Activated CD8-positive, alpha-beta T cell treated with anti-CD3 and anti-CD28 coated beads, Interleukin-2, amount 10 ng/mL, durations not matched to agents 7 days and 5 days (primary cell): ENCODE results near the gene SEC14L2. TPM values are rescaled to one million over a fixed set of nuclear protein-coding genes. Genes with fewer than 3 reads are reported as not detected.

ENCODE experiments used
- ATAC-seq: fragments of 150-1000 bp; cut with Tn5 transposase; one replicate; pipeline ENCODE4 v1.10.0; 2021; ENCODE audit warnings: moderate library complexity
- CTCF ChIA-PET: fragments of 350-600 bp; sonication (Branson Sonifier 250); formaldehyde crosslinking; loops from one replicate; lab custom pipeline; 2021; ENCODE audit warnings: antibody characterized with exemption; lab: Charles Lee
- POLR2A ChIA-PET: fragments of 350-600 bp; sonication (Branson Sonifier 250); formaldehyde crosslinking; loops from one replicate; lab custom pipeline; 2021; ENCODE audit warnings: antibody characterized with exemption; lab: Charles Lee
- DNase-seq: peaks from one replicate; pipeline ENCODE4 v3.0.0-alpha.2; 2020
- H3K27ac Mint-ChIP-seq: one replicate; pipeline ENCODE4 v1.8.0; 2021; ENCODE audit warnings: mild to moderate bottlenecking, mixed read lengths
- H3K27me3 Mint-ChIP-seq: one replicate; pipeline ENCODE4 v1.8.0; 2021; ENCODE audit warnings: low read depth, mixed read lengths
- H3K36me3 Mint-ChIP-seq: one replicate; pipeline ENCODE4 v1.8.0; 2021; ENCODE audit warnings: low read depth, mixed read lengths
- H3K4me1 Mint-ChIP-seq: one replicate; pipeline ENCODE4 v1.8.0; 2021; ENCODE audit warnings: low read depth, mixed read lengths
- H3K4me3 Mint-ChIP-seq: one replicate; pipeline ENCODE4 v1.8.0; 2021; ENCODE audit warnings: mild to moderate bottlenecking, mixed read lengths
- H3K9me3 Mint-ChIP-seq: one replicate; pipeline ENCODE4 v1.8.0; 2022; ENCODE audit warnings: mixed read lengths; ENCODE audit not compliant: insufficient read depth
- total RNA-seq, 2 experiments: library from RNA; stranded (reverse); gene quantifications; one replicate each; pipeline ENCODE4 v1.2.3, GENCODE V29; 2021

SEC14L2 gene
- total RNA-seq, 2 experiments from 2014 or later: 9.7 to 13.1 TPM

DNA sequence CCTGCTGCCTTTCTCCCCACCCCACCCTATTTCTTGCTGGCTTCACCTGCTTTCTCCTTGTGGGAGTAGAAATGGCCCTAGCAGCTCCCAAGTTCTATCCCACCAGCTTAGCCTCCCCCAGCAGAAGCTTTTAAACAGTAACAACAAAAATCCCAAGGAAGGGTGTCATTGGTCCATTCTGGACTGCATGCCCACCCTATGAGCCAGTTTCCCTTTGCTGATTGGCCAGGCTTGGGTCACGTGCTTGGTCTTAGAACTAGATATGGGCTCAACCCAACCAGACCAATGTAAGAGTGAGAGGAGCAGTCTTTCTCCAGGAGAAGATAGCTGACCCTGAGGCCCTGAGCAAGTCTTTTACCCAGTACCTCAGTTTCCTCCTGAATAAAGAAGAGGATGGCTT lies 31.1 kb downstream of the SEC14L2 start:
- Mint-ChIP-seq H3K4me1 (peaks cover 28% of the 10 kb centered on the region), H3K9me3 (no peaks in the 10 kb centered on the region), H3K36me3 (peaks cover 36% of the 10 kb centered on the region), H3K4me3 (no peak overlapping the region), H3K27ac (no peak overlapping the region), H3K27me3 (no peaks in the 10 kb centered on the region)
- no peak for DNase-seq
- no peak for ATAC-seq
- ChIA-PET CTCF (interaction anchor here (0.7 to 6.2 kb wide), 5 partner anchors 9 to 140 kb away, joined by 3 to 61 read pairs (median 4); no protein-coding TSS in a partner anchor), POLR2A (interaction anchor here (0.7 kb wide), 1 partner anchor 1008 kb away, joined by 3 read pairs; no protein-coding TSS in a partner anchor)

DNA sequence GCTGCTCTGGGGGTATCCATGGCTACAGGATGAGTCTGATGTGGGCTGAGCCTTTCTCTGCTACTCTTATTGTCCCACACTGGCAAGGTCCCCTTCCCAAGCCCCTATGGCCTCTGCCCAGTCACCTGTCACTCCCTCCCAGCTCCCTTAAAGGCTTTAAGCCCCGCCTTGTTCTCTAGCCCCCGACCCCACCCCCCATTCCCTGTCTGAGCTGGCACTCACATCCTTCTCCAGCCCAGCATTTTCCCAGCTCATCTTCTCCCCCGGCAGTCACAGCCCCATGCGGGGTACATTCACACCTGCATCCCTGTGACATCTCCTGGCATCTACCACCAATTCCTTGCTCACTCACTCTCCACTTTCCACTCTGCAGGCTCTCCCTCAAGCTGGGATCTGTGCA lies 33.1 kb downstream of the SEC14L2 start:
- H3K4me1 Mint-ChIP-seq: peaks cover 30% of the 10 kb centered on the region
- H3K36me3 Mint-ChIP-seq: peaks cover 38% of the 10 kb centered on the region
- no peaks in the 10 kb centered on the region for H3K9me3 Mint-ChIP-seq
- ATAC-seq (no peak), DNase-seq (no peak)
- ChIA-PET CTCF (no interaction called here), POLR2A (no interaction called here)
- H3K27me3 Mint-ChIP-seq: no peaks in the 10 kb centered on the region
- H3K27ac Mint-ChIP-seq: no peak overlapping the region
- no peak overlapping the region for H3K4me3 Mint-ChIP-seq

DNA sequence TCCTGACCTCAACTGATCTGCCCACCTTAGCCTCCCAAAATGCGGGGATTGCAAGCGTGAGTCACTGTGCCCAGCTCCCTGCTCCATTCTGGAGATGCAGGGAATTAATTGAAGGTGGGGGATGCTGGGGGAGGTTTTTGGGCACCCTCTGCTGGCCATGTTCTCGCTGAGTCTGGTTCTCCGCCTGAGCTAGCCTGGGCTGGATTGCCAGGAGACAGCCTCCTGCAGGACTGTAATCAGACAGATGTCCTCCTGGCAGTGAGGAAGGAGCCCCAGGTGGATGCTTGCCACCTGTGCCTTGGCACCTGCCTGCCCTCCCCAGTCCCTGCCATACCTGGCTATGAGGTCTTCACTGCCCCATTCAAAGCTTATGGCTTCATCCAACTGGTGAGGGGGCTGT lies 34.1 kb downstream of the SEC14L2 start:
- peaks cover 34% of the 10 kb centered on the region for H3K4me1 Mint-ChIP-seq
- peaks cover 46% of the 10 kb centered on the region for H3K36me3 Mint-ChIP-seq
- ATAC-seq (no peak), DNase-seq (no peak)
- peaks cover 4% of the 10 kb centered on the region for H3K9me3 Mint-ChIP-seq
- no peaks in the 10 kb centered on the region for H3K27me3 Mint-ChIP-seq
- CTCF ChIA-PET: interaction anchor here (1.1 to 1.4 kb wide), 3 partner anchors 34 to 143 kb away, joined by 3 to 7 read pairs (median 3); partner anchors contain the start of gene SEC14L2
- POLR2A ChIA-PET: no interaction called here
- H3K27ac Mint-ChIP-seq: no peak overlapping the region
- H3K4me3 Mint-ChIP-seq: no peak overlapping the region

DNA sequence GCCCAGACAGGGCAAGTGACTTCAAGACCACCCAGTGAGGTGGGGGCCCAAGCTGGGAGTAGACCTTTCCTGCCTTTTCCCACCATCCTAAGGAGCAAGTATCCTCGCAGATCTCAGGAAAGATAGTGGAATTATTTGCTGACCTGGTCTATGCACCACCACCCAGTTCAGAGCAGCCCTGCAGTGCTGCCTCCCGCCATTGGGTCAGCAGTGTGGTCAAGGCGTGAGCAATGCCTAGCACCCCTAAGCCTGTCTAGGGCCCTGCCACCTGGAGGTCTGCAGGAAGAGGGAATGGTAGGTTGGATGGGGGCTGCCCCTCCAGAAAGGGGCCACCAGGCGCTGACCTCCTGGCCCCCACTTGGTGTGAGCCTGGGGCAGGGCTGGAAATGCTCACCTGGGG lies 35.3 kb downstream of the SEC14L2 start:
- Mint-ChIP-seq H3K4me3 (no peak overlapping the region), H3K27ac (no peak overlapping the region), H3K4me1 (peaks cover 27% of the 10 kb centered on the region), H3K27me3 (no peaks in the 10 kb centered on the region), H3K36me3 (peaks cover 39% of the 10 kb centered on the region), H3K9me3 (peaks cover 4% of the 10 kb centered on the region)
- CTCF ChIA-PET: interaction anchor here (1.4 to 1.9 kb wide), 2 partner anchors 8 to 42 kb away, joined by 7 to 12 read pairs; partner anchors contain the start of gene MTFP1
- POLR2A ChIA-PET: interaction anchor here (0.6 to 7.1 kb wide), 2 partner anchors 7 to 653 kb away, joined by 3 to 39 read pairs; partner anchors contain the start of gene MTFP1
- ATAC-seq: no peak
- no peak for DNase-seq

DNA sequence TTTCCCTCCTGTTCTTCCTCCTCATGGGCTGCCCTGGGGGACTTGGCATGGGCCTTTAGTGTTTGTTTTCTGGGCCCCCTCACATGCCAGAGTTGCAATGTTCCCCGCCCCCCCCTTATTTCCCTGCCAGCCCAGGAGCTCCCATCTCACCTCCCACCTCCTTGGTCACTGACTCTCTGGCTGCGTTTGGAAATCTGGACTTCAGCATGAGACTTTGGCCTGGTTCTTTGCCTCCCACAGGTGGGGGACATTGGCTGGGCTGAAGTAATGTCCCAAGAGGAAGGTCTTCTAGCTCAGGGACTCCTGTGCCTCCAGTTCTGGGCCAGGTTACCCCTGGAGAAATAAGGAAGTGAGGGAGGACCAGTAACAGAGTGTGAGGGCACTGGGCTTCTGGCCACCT lies 35.7 kb downstream of the SEC14L2 start:
- Mint-ChIP-seq H3K36me3 (peaks cover 35% of the 10 kb centered on the region), H3K27me3 (peaks cover under 1% of the 10 kb centered on the region), H3K27ac (no peak overlapping the region), H3K4me3 (no peak overlapping the region), H3K9me3 (peaks cover 4% of the 10 kb centered on the region), H3K4me1 (peaks cover 22% of the 10 kb centered on the region)
- ATAC-seq: no peak
- POLR2A ChIA-PET: interaction anchor here (0.6 to 7.1 kb wide), 2 partner anchors 8 to 653 kb away, joined by 3 to 39 read pairs; partner anchors contain the start of gene MTFP1
- no peak for DNase-seq
- CTCF ChIA-PET: interaction anchor here (1.9 to 2.8 kb wide), 2 partner anchors 8 to 40 kb away, joined by 8 to 12 read pairs; partner anchors contain the start of gene MTFP1

DNA sequence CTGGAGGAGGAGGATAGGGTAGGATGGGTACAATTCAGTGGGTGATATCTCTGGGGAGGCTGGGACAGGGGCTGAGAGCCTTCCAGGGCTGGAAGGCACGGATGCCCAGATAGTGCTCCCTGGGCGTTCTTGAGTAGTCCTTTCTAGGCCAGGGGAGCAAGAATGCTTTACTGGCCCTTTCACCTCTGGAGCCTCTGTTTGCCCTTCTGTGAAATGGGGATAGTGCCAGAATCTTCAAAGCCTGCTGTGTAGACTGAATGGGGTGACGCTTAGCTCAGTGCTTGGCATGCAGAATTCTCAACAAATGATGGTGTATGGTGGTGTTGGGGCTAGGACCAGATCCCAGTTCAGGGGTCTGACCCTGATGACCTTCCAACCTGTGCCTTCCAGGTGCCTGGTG lies 36.4 kb downstream of the SEC14L2 start:
- ATAC-seq: no peak
- H3K4me1 Mint-ChIP-seq: peaks cover 22% of the 10 kb centered on the region
- CTCF ChIA-PET: interaction anchor here (1.9 to 2.8 kb wide), 3 partner anchors 9 to 41 kb away, joined by 8 to 12 read pairs (median 9); partner anchors contain the start of gene MTFP1
- H3K9me3 Mint-ChIP-seq: peaks cover 4% of the 10 kb centered on the region
- peaks cover 29% of the 10 kb centered on the region for H3K36me3 Mint-ChIP-seq
- POLR2A ChIA-PET: interaction anchor here (7.1 kb wide), 1 partner anchor 8 kb away, joined by 39 read pairs; the partner anchor contains the start of gene MTFP1
- H3K27me3 Mint-ChIP-seq: peaks cover 6% of the 10 kb centered on the region
- no peak for DNase-seq
- no peak overlapping the region for H3K27ac Mint-ChIP-seq
- H3K4me3 Mint-ChIP-seq: no peak overlapping the region

DNA sequence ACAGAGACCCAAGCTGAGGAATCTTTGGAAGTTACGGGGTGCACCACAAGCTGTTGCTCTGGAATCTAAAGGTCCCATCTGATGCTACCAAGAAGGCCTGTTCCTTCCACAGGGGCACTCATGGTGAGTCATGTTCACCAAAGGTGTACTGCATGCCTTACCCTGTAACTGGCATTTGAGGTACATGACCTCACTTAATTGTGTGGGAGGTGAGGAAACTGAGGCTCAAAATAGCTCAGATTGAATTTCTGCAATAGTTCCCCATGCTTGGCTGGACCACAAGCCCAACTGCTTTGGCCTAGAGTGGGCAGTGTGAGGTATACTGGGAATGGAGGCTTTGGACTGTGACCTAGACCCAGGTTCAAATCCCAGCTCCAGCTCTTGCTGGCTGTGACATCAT lies 37.0 kb downstream of the SEC14L2 start:
- ATAC-seq: no peak

DNA sequence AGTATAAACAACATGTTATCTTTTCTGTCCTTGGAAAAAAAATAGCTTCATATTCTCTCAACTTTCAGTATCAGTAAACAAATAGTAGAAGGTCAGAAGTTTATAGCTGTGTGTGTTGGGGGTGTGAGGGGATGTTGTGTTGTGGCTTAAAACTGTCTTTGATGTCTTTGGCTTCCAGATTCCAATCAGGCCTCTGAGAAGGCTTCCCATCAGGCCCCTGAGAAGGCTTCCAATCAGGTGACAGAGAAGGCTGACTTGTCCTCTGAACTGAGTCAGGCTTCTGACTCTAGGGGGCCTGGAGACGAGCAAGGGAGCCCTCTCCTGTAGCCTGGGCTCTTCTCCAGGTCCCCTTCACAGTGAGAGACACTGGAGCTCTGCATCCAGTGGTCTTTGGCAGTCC lies 38.0 kb downstream of the SEC14L2 start:
- ChIA-PET CTCF (interaction anchor here (2.4 to 4.9 kb wide), 3 partner anchors 9 to 42 kb away, joined by 8 to 61 read pairs (median 9); partner anchors contain the start of gene MTFP1), POLR2A (interaction anchor here (7.1 kb wide), 1 partner anchor 10 kb away, joined by 39 read pairs; the partner anchor contains the start of gene MTFP1)
- Mint-ChIP-seq H3K9me3 (peaks cover 4% of the 10 kb centered on the region), H3K36me3 (peaks cover 18% of the 10 kb centered on the region), H3K27ac (peak overlapping the region; percentile 99), H3K4me3 (peak overlapping the region; percentile 83), H3K4me1 (peaks cover 22% of the 10 kb centered on the region), H3K27me3 (peaks cover 14% of the 10 kb centered on the region)
- no peak for DNase-seq
- no peak for ATAC-seq

More for the DNA sequence above, 37.0 kb downstream of the SEC14L2 start:
- Mint-ChIP-seq H3K4me3 (no peak overlapping the region), H3K36me3 (peaks cover 24% of the 10 kb centered on the region), H3K4me1 (peaks cover 22% of the 10 kb centered on the region), H3K27ac (no peak overlapping the region), H3K27me3 (peaks cover 11% of the 10 kb centered on the region), H3K9me3 (peaks cover 4% of the 10 kb centered on the region)
- ChIA-PET POLR2A (interaction anchor here (7.1 kb wide), 1 partner anchor 9 kb away, joined by 39 read pairs; the partner anchor contains the start of gene MTFP1), CTCF (interaction anchor here (1.9 to 2.8 kb wide), 3 partner anchors 9 to 41 kb away, joined by 8 to 12 read pairs (median 9); partner anchors contain the start of gene MTFP1)
- no peak for DNase-seq

DNA sequence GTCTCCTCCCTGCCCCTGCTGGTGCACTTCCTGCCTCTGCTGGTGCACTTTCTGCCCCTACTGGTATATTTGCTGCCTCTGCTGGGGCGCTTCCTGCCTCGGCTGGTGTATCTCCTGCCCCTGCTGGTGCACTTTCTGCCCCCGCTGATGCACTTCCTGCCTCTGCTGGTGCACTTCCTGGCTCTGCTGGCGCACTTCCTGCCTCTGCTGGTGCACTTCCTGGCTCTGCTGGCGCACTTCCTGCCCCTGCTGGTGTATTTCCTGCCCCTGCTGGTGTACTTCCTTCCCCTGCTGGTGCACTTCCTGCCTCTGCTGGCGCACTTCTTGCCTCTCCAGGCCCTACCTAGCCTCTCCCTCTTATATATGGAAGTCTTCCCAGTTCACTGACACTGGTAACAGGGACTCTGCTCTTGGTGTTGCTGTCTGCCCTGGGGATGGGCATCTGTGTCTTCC lies 38.9 kb downstream of the SEC14L2 start:
- H3K27ac Mint-ChIP-seq: peak overlapping the region; percentile 99
- H3K9me3 Mint-ChIP-seq: peaks cover 4% of the 10 kb centered on the region
- peak overlapping the region; percentile 83 for H3K4me3 Mint-ChIP-seq
- ATAC-seq: peak; percentile 88
- peaks cover 14% of the 10 kb centered on the region for H3K27me3 Mint-ChIP-seq
- ChIA-PET POLR2A (interaction anchor here (7.1 kb wide), 1 partner anchor 11 kb away, joined by 39 read pairs; the partner anchor contains the start of gene MTFP1), CTCF (interaction anchor here (0.6 to 4.9 kb wide), 4 partner anchors 9 to 44 kb away, joined by 3 to 61 read pairs (median 8); partner anchors contain the start of gene MTFP1)
- DNase-seq: peak; percentile 91
- H3K36me3 Mint-ChIP-seq: peaks cover 18% of the 10 kb centered on the region
- peaks cover 22% of the 10 kb centered on the region for H3K4me1 Mint-ChIP-seq

DNA sequence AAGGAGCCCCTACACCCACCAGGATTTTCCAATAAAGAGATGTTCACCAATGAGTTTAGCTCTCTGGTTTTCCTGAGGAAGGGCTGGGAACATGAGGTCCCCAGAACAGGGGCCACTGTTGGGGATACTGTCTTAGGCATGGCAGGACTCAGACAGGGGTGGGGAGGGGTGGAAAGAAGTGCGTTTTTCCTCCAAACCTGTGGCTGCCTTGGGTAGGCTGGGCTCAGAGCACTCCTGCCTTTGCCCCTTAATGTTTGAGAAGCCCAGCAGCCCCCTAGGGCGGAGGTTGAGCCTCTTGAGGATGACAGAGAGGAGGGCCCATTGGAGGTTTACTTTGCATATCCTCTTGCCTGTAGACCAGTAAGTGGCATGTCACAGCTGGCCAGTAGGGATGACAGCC lies 39.4 kb downstream of the SEC14L2 start:
- Mint-ChIP-seq H3K36me3 (peaks cover 21% of the 10 kb centered on the region), H3K4me3 (peak overlapping the region; percentile 83), H3K27ac (peak overlapping the region; percentile 99), H3K27me3 (peaks cover 17% of the 10 kb centered on the region), H3K4me1 (peaks cover 26% of the 10 kb centered on the region), H3K9me3 (peaks cover 8% of the 10 kb centered on the region)
- ATAC-seq: peak; percentile 12
- CTCF ChIA-PET: interaction anchor here (0.6 to 4.9 kb wide), 5 partner anchors 9 to 148 kb away, joined by 3 to 61 read pairs (median 7); partner anchors contain the start of gene MTFP1
- DNase-seq: no peak
- POLR2A ChIA-PET: interaction anchor here (0.8 to 7.1 kb wide), 2 partner anchors 11 to 598 kb away, joined by 3 to 39 read pairs; partner anchors contain the start of genes ASCC2 and MTFP1

DNA sequence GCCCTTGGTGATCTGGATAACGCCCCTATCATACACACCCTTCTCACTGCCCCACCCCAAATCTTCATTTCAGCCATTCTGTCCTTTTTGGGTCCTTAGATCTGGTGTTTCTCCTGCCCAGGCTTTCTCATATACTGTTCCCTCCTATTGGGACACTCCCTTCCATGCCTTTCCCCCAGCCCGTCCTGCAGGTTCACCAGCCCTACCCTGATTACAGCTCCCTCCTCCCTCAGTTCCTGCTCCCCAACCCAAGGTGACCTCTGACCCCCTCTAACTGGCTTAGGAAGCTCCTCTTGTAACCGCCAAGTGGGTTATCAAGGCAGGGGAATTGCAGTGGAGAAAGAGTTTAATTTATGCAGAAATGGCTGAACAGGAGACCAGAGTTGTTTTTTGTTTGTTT lies 41.7 kb downstream of the SEC14L2 start:
- DNase-seq (no peak), ATAC-seq (no peak)
- Mint-ChIP-seq H3K4me1 (peaks cover 41% of the 10 kb centered on the region), H3K27ac (no peak overlapping the region), H3K4me3 (no peak overlapping the region), H3K9me3 (peaks cover 12% of the 10 kb centered on the region), H3K27me3 (peaks cover 21% of the 10 kb centered on the region), H3K36me3 (peaks cover 27% of the 10 kb centered on the region)
- ChIA-PET POLR2A (interaction anchor here (0.7 to 7.1 kb wide), 2 partner anchors 14 to 40 kb away, joined by 3 to 39 read pairs; partner anchors contain the start of gene MTFP1), CTCF (interaction anchor here (0.6 to 4.9 kb wide), 2 partner anchors 12 to 120 kb away, joined by 3 to 61 read pairs; partner anchors contain the start of gene MTFP1)
